ENCODE data around the gene CRB2.

DNA sequence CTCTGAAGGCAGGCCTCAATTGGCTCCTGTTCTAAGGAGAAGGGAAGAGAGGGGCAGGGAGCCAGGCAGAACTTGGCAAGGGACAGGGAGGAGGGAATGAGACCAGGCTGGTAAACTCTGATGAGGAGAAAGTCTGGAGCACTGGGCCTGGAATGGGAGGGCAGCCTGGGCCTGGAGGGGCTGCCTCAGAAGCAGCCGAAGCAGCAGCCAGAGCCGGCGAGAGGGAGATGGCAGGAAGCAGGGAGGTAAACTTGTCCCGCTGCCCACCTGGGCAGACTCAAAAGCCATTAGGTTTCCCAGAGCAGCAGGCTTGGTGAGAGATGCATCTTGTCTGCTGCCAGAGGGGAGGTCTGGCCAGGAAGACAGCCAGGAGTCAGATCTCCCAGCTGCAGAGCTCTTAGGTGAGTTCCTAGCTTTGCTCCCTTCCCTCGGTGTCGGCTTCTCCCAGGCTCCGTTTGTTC lies 37.0 kb upstream of the CRB2 start:
- no peak for TF ChIP-seq GATA2 (IDR thresholded peaks at IDR 0.05; ENCODE audit: low read depth, low read length)
- TF ChIP-seq GATA3 (IDR thresholded peaks at IDR 0.05; ENCODE audit: low read depth, low read length), result no peak
